Suprapubic skin (tissue), 4 donors: ENCODE data around the gene CDK5RAP3. TPM values are rescaled to one million over a fixed set of nuclear protein-coding genes. Genes with fewer than 3 reads are reported as not detected.

Experiments
- DNase-seq, 2 donors: peaks; one replicate each; pipeline ENCODE4 v3.0.0-alpha.2; 2019; ENCODE audit warnings: low spot score in 2 of 2
- H3K27ac ChIP-seq: fragments of 200-600 bp; sonication (generic); one replicate; pipeline ENCODE4 v1.5.1; 2019
- H3K27me3 ChIP-seq: fragments of 200-600 bp; sonication (generic); one replicate; pipeline ENCODE4 v1.5.1; 2019
- H3K36me3 ChIP-seq: fragments of 200-600 bp; sonication (generic); one replicate; pipeline ENCODE4 v1.5.1; 2019
- H3K4me1 ChIP-seq: fragments of 200-600 bp; sonication (generic); one replicate; pipeline ENCODE4 v1.5.1; 2019
- H3K4me3 ChIP-seq: fragments of 200-600 bp; sonication (generic); one replicate; pipeline ENCODE4 v1.5.1; 2019; ENCODE audit warnings: mild to moderate bottlenecking
- H3K9me3 ChIP-seq: fragments of 200-600 bp; sonication (generic); one replicate; pipeline ENCODE4 v1.5.1; 2019
- CTCF ChIP-seq, 2 donors: fragments of 200-600 bp in 1 of 2; fragments of 450-650 bp in 1 of 2; sonication (generic) in 1 of 2; IDR thresholded peaks; one replicate each; pipeline ENCODE4 v1.5.1; 2016 to 2019; ENCODE audit warnings: antibody characterized with exemption in 2 of 2, mild to moderate bottlenecking in 1 of 2, moderate library complexity in 1 of 2
- EP300 ChIP-seq: sonication (generic); formaldehyde crosslinking; IDR thresholded peaks from one replicate; pipeline ENCODE4 v1.6.1; 2017; ENCODE audit warnings: antibody characterized with exemption
- POLR2A ChIP-seq, 2 donors: fragments of 450-650 bp; IDR thresholded peaks; one replicate each; pipeline ENCODE4 v1.6.1; 2017; ENCODE audit warnings: antibody characterized with exemption in 2 of 2, mild to moderate bottlenecking in 2 of 2, moderate library complexity in 2 of 2
- POLR2AphosphoS5 ChIP-seq, 3 donors: sonication (generic); formaldehyde crosslinking; IDR thresholded peaks; one replicate each; pipeline ENCODE4 v1.6.1; 2017; ENCODE audit warnings: antibody characterized with exemption in 3 of 3
- WGBS: methylation state at CpG from one replicate; pipeline ENCODE4 v1.1.5; 2018; 5-methylcytosine and 5-hydroxymethylcytosine counted together
- total RNA-seq, 4 donors: library from RNA; depleted of rRNA; stranded (reverse); fragments of >200 nt; gene quantifications; one replicate each; pipeline ENCODE4 v1.1.0, GENCODE V29; 2016

Gene CDK5RAP3
- total RNA-seq, 4 donors from 2014 or later = 100 to 296 (median 142) TPM

- Histone ChIP-seq H3K4me1 (peaks cover 47% of the 10 kb centered on the region), H3K4me3 (peak overlapping the region; percentile 84)
Observed at GRCh38 chr17:47969930-47970724, 786 bp upstream of the CDK5RAP3 start.

GRCh38 chr17:47973541-47973940 lies 2.6 kb downstream of the CDK5RAP3 start:
- H3K9me3 ChIP-seq = no peaks in the 10 kb centered on the region
- 90% methylated on average over 8 of the region's 8 CpGs for WGBS
- peaks cover 54% of the 10 kb centered on the region for H3K36me3 ChIP-seq
- TF ChIP-seq EP300 (no peak), CTCF (IDR thresholded peaks at IDR 0.05) (no peak), POLR2A (IDR thresholded peaks at IDR 0.05) (no peak), POLR2AphosphoS5 (IDR thresholded peaks at IDR 0.05) (no peak)
- peaks cover 25% of the 10 kb centered on the region for H3K4me1 ChIP-seq
- DNase-seq = no peak
- H3K27ac ChIP-seq = no peak overlapping the region
- H3K27me3 ChIP-seq = no peaks in the 10 kb centered on the region
- no peak overlapping the region for H3K4me3 ChIP-seq

More at GRCh38 chr17:47969930-47970724, 786 bp upstream of the CDK5RAP3 start:
- no peaks in the 10 kb centered on the region for H3K9me3 ChIP-seq
- H3K27ac ChIP-seq = no peak overlapping the region
- WGBS = 49% methylated on average over 13 of the region's 15 CpGs
- TF ChIP-seq POLR2A (IDR thresholded peaks at IDR 0.05) = no peak
- TF ChIP-seq POLR2AphosphoS5 (IDR thresholded peaks at IDR 0.05) = no peak
- no peak for TF ChIP-seq CTCF (IDR thresholded peaks at IDR 0.05)
- peaks cover 20% of the 10 kb centered on the region for H3K36me3 ChIP-seq
- no peaks in the 10 kb centered on the region for H3K27me3 ChIP-seq
- no peak for DNase-seq

GRCh38 chr17:47975189-47975822 lies 4.4 kb downstream of the CDK5RAP3 start:
- H3K4me3 ChIP-seq = no peak overlapping the region
- TF ChIP-seq POLR2A (IDR thresholded peaks at IDR 0.05) = no peak
- TF ChIP-seq EP300 = no peak
- no peak for TF ChIP-seq POLR2AphosphoS5 (IDR thresholded peaks at IDR 0.05)
- TF ChIP-seq CTCF (IDR thresholded peaks at IDR 0.05) = no peak
- H3K9me3 ChIP-seq = no peaks in the 10 kb centered on the region
- WGBS = 88% methylated on average over 10 of the region's 15 CpGs
- no peak overlapping the region for H3K27ac ChIP-seq
- H3K36me3 ChIP-seq = peaks cover 72% of the 10 kb centered on the region
- peaks cover 21% of the 10 kb centered on the region for H3K4me1 ChIP-seq
- no peak for DNase-seq
- H3K27me3 ChIP-seq = no peaks in the 10 kb centered on the region

- TF ChIP-seq CTCF (IDR thresholded peaks at IDR 0.05) (no peak), POLR2AphosphoS5 (IDR thresholded peaks at IDR 0.05) (no peak), POLR2A (IDR thresholded peaks at IDR 0.05) (no peak), EP300 (no peak)
- Histone ChIP-seq H3K9me3 (no peaks in the 10 kb centered on the region), H3K4me1 (peaks cover 17% of the 10 kb centered on the region), H3K4me3 (no peak overlapping the region), H3K36me3 (peaks cover 77% of the 10 kb centered on the region), H3K27me3 (no peaks in the 10 kb centered on the region), H3K27ac (no peak overlapping the region)
- DNase-seq = no peak
- 89% methylated on average over 10 of the region's 10 CpGs for WGBS
Observed at GRCh38 chr17:47975823-47976205, 4.9 kb downstream of the CDK5RAP3 start.

- Histone ChIP-seq H3K4me1 (peaks cover 7% of the 10 kb centered on the region), H3K9me3 (no peaks in the 10 kb centered on the region), H3K27me3 (no peaks in the 10 kb centered on the region), H3K27ac (no peak overlapping the region), H3K36me3 (peaks cover 100% of the 10 kb centered on the region), H3K4me3 (no peak overlapping the region)
- DNase-seq = no peak
- no peak for TF ChIP-seq POLR2AphosphoS5 (IDR thresholded peaks at IDR 0.05)
- TF ChIP-seq CTCF (IDR thresholded peaks at IDR 0.05) = peak; percentile 48 to 61
- 25% methylated on average over 7 of the region's 7 CpGs for WGBS
Observed at GRCh38 chr17:47978324-47978723, 7.4 kb downstream of the CDK5RAP3 start.
